Adrenal gland (tissue), 12 donors: Measurements from ENCODE around the gene PPP1R1C. TPM values are rescaled to one million over a fixed set of nuclear protein-coding genes. Genes with fewer than 3 reads are reported as not detected.
A peak's percentile ranks its signal among the peaks of the same experiment; 100 is the strongest.

ENCODE experiments used
- DNase-seq, 7 donors: peaks; one replicate each; pipeline ENCODE4 v3.0.0-alpha.2; 2019 to 2020
- H3K27ac ChIP-seq, 5 donors: fragments of 200-600 bp; sonication (generic) in 4 of 5; 1 replicate in 3 of 5; 2 replicates in 2 of 5; pipeline versions ENCODE4 v1.5.1 to v1.8.0; 2016 to 2020; ENCODE audit warnings: mild to moderate bottlenecking in 1 of 5
- H3K27me3 ChIP-seq: fragments of 200-600 bp; 2 replicates; pipeline ENCODE4 v1.8.0; 2021
- H3K36me3 ChIP-seq, 2 donors: fragments of 200-600 bp; replicated peaks in 1 of 2; 1 replicate in 1 of 2; 2 replicates in 1 of 2; pipeline versions ENCODE4 v1.5.1 to v1.8.0; 2018 to 2022
- H3K4me1 ChIP-seq, 2 donors: fragments of 200-600 bp; replicated peaks in 1 of 2; 1 replicate in 1 of 2; 2 replicates in 1 of 2; pipeline versions ENCODE4 v1.5.1 to v1.8.0; 2018 to 2021
- H3K4me3 ChIP-seq, 4 donors: fragments of 200-600 bp; sonication (generic) in 3 of 4; one replicate each; pipeline ENCODE4 v1.5.1; 2016 to 2018
- H3K9me3 ChIP-seq, 3 donors: fragments of 200-600 bp; sonication (generic) in 1 of 3; replicated peaks in 1 of 3; 1 replicate in 2 of 3; 2 replicates in 1 of 3; pipeline versions ENCODE4 v1.5.1 to v1.8.0; 2016 to 2021
- CTCF ChIP-seq, 6 experiments: fragments of 450-650 bp in 4 of 6; fragments of 200-600 bp in 2 of 6; sonication (generic) in 1 of 6; IDR thresholded peaks; 1 replicate in 5 of 6; 2 replicates in 1 of 6; pipeline versions ENCODE4 v1.5.1 to v1.8.0; 2016 to 2021; ENCODE audit warnings: antibody characterized with exemption in 6 of 6, mild to moderate bottlenecking in 2 of 6, moderate library complexity in 1 of 6
- POLR2A ChIP-seq, 2 donors: fragments of 450-650 bp; IDR thresholded peaks; one replicate each; pipeline ENCODE4 v1.6.1; 2017; ENCODE audit warnings: antibody characterized with exemption in 2 of 2, mild to moderate bottlenecking in 2 of 2, moderate library complexity in 1 of 2
- WGBS, 4 donors: extraction: QIAGEN DNeasy Blood & Tissue Kit in 2 of 4; methylation state at CpG; one replicate each; pipeline versions ENCODE4 v1.1.5 to v1.1.7; 2013 to 2017; 5-methylcytosine and 5-hydroxymethylcytosine counted together
- intact Hi-C, 2 donors: fragments of 100-400 bp; cut with DNase I; formaldehyde crosslinking; loops; one replicate each; pipeline versions ENCODE4 v1.14.1 to v1.15.0; 2022 to 2023
- polyA plus RNA-seq, 3 donors: library from polyadenylated mRNA; stranded (reverse); fragments of 200-250 nt in 2 of 3; fragments of 350-450 nt in 1 of 3; fragmentation: Illumina TruSeq in 1 of 3; extraction: RNeasy Lipid Tissue Mini Kit (QIAGEN cat#74804) in 1 of 3; gene quantifications; one replicate each; pipeline ENCODE4 v1.2.3, GENCODE V29; 2013 to 2014
- total RNA-seq, 9 donors: library from RNA; depleted of rRNA in 4 of 9; stranded (reverse); fragments of >200 nt in 4 of 9; fragments of 120-200 nt in 1 of 9; fragmentation: NEBNext Ultra II Directional in 1 of 9; extraction: Animal tissue kit (Norgen Biotek cat#: 25700) in 1 of 9; gene quantifications; one replicate each; pipeline versions ENCODE4 v1.1.0 to v1.2.4, GENCODE V29; 2013 to 2023
- donor health status: healthy with polysubstance abuse.
- donor health status: Bipolar disorder and iron deficiency.
- donor health status: DM: yes; HTN: yes; CAD: no.
- donor health status: DM: no; HTN: no; CAD: no.
- donor health status: DM: no; HTN: no; CAD: no.
- donor health status: DM: yes; HTN: yes; CAD: no.

The PPP1R1C gene
- total and polyA plus RNA-seq, 12 donors: 0.29 to 5.9 (median 1.4) TPM; not detected in 3

GRCh38 chr2:182116774-182117173 lies 131.1 kb downstream of the PPP1R1C start:
- Histone ChIP-seq H3K4me3 (no peak overlapping the region), H3K4me1 (no peaks in the 10 kb centered on the region), H3K9me3 (no peaks in the 10 kb centered on the region), H3K27ac (no peak overlapping the region), H3K27me3 (no peaks in the 10 kb centered on the region), H3K36me3 (no peaks in the 10 kb centered on the region)
- DNase-seq: no peak
- no peak for TF ChIP-seq POLR2A (IDR thresholded peaks at IDR 0.05)
- TF ChIP-seq CTCF (IDR thresholded peaks at IDR 0.05): no peak
- intact Hi-C loops: no loop called here
- WGBS, 4 donors: 85 to 88% (median 87%) methylated on average over 2 of the region's 2 CpGs

DNA sequence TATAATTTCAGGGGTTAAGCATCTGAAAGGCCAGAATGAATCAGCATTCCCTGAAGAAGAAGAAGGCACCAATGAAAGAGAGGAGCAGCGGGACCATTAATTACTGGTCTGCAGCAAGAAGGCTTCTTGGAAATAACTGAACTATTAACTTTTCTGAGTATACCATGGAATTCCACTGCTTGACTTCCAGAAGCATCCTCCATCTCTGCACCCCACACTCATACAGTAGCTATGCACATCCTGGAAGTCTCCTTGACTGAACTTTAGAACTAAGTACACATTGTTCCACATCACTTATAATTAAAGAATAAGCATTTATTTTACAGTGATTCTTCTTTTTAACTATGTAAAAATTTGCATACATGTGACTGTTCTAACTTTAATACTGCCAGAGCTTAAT lies 131.5 kb downstream of the PPP1R1C start:
- DNase-seq: no peak
- TF ChIP-seq CTCF (IDR thresholded peaks at IDR 0.05): no peak
- TF ChIP-seq POLR2A (IDR thresholded peaks at IDR 0.05): no peak
- Histone ChIP-seq H3K4me1 (no peaks in the 10 kb centered on the region), H3K4me3 (no peak overlapping the region), H3K27me3 (no peaks in the 10 kb centered on the region), H3K27ac (no peak overlapping the region), H3K36me3 (no peaks in the 10 kb centered on the region), H3K9me3 (no peaks in the 10 kb centered on the region)
- intact Hi-C loops: no loop called here
- WGBS, 4 donors: 83 to 91% (median 89%) methylated on average over 1 of the region's 1 CpG

DNA sequence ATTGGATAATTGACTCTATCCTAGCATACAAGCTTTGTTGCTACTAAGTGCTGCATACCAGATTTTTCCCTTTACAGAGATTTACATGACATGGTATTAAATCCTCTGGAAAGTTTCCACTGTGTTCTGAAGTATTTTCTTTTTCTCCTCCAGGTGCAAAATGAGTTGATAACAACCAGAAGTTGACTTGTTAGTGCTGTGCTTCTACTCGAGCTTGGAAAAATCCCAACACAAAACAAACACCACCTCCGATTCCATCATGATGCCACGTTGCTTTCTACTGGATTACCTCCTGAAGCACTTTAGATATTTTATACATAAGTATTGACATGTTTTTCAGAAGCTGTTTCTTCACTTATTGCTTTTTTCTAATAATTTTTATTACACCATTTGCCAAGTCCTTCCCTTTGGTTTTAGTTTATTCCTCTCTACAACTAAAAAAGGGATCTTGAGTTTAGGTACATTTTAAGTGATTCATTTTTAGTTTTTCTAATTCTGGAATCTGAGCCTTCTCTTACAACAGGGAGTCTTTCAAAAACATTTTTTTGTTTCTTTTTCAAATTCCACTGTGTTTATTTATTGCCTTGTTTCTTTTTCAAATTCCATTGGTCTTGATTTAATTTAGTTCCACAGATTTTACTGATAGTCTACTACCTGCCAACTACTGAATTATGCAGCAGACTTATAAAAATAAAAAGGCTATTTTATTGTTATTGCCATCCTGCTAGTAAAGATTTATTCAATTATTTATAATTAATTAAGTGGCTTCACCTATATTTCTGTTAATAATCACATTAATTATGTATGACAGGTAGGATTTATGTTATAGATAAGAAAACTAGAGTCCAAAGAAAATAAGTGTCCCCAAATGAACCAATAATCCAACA lies 143.4 kb downstream of the PPP1R1C start:
- H3K9me3 ChIP-seq: no peaks in the 10 kb centered on the region
- DNase-seq: no peak
- H3K4me1 ChIP-seq: no peaks in the 10 kb centered on the region
- no peak for TF ChIP-seq POLR2A (IDR thresholded peaks at IDR 0.05)
- no peak for TF ChIP-seq CTCF (IDR thresholded peaks at IDR 0.05)
- no peaks in the 10 kb centered on the region for H3K27me3 ChIP-seq
- H3K36me3 ChIP-seq: no peaks in the 10 kb centered on the region
- 32 to 55% (median 43%) methylated on average over 3 of the region's 3 CpGs for WGBS, 4 donors
- intact Hi-C loops: no loop called here
- H3K4me3 ChIP-seq: no peak overlapping the region
- no peak overlapping the region for H3K27ac ChIP-seq

DNA sequence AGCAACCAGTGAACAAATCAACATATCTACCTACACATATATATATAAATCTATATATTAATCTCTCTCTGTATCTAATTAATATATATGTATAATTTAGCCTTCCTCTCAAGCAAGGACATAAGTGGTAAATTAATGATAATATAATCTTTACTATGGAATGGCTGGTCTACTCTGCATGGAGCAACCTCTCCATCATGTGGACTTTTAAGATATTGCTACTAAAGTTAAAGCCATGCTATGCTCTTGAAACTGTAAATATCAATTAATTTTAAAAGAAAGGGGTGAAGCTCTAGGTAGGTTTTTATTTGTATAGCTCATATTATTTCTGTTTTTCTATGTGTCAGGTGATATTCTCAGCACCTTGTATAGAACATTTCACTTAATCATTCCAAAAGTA lies 147.0 kb downstream of the PPP1R1C start:
- H3K9me3 ChIP-seq: no peaks in the 10 kb centered on the region
- H3K36me3 ChIP-seq: no peaks in the 10 kb centered on the region
- no peaks in the 10 kb centered on the region for H3K27me3 ChIP-seq
- intact Hi-C loops: no loop called here
- no peak overlapping the region for H3K27ac ChIP-seq
- TF ChIP-seq POLR2A (IDR thresholded peaks at IDR 0.05): no peak
- TF ChIP-seq CTCF (IDR thresholded peaks at IDR 0.05): peak in 1 of 6 experiments; percentile 16
- H3K4me1 ChIP-seq: no peaks in the 10 kb centered on the region
- no peak for DNase-seq
- no peak overlapping the region for H3K4me3 ChIP-seq
